Measurements from ENCODE around the gene GTF2F2. TPM values are rescaled to one million over a fixed set of nuclear protein-coding genes. Genes with fewer than 3 reads are reported as not detected.

GTF2F2 gene
- 13.9 and 20.9 TPM in 2 replicates for total RNA-seq

GRCh38 chr13:45119991-45120864 is at the start of gene GTF2F2:
Gene GTF2F2 (plus strand): TSS chr13:45120510. CDS start chr13:45120656, 146 bp downstream.

DNA sequence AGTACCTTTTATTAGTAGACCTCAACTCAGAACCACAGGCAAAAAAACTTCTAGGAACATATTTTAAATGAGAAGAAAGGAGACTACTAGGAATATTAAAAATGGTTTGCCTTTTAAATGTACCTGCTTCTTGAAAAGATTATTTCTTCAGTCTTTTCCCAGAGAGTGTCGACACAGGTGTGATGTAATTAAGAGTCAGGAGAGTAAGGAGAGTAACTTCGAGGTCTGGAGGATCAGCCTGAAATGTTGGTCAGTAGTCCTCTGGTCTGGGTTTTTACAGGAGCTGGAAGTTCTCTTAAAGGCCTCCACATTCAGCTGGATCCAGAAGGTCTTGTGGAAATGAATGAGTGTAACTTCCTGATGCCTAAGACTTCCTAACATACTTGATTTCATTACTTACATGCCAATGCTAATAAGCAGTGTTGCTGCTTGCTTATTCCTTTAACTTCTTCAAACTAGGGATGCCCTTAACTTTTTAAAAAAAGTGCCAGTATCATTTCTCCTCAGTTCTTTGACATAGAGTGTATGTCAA is 80.5 kb downstream of the GTF2F2 start, which contains the start of gene KCTD4:
KCTD4 (minus strand) TSS at position 345 of the 532 bp plus-strand sequence. CDS start 6,478 bp downstream, outside the sequence.

Other genes starting within 250 kb of the GTF2F2 start
- gene NUFIP1, start 131.0 kb upstream of the GTF2F2 start, total RNA-seq: 1.3 and 2.0 TPM in 2 replicates
- gene GPALPP1, start 131.0 kb upstream of the GTF2F2 start, total RNA-seq: 27.5 and 29.0 TPM in 2 replicates
- gene KCTD4, start 80.5 kb downstream of the GTF2F2 start, total RNA-seq: not detected in 2 replicates
- gene TPT1, start 220.7 kb downstream of the GTF2F2 start, total RNA-seq: 3,482 and 3,771 TPM in 2 replicates

Measured in dermis lymphatic vessel endothelial cell (primary cell).